ENCODE measurements around the gene SLC4A2. TPM values are rescaled to one million over a fixed set of nuclear protein-coding genes. Genes with fewer than 3 reads are reported as not detected.
A peak's percentile ranks its signal among the peaks of the same experiment; 100 is the strongest.

Gene SLC4A2
- total RNA-seq, 6 experiments from 2014 or later, result 153 to 188 (median 164) TPM

GRCh38 chr7:151032936-151033863 is 26.2 kb upstream of the SLC4A2 start:
- H3K36me3 Mint-ChIP-seq (ENCODE audit: low read depth), result peaks cover 7% of the 10 kb centered on the region
- no peak overlapping the region for H3K4me3 Mint-ChIP-seq
- TF ChIP-seq CTCF (IDR thresholded peaks at IDR 0.05), result peak; percentile 41
- no peak overlapping the region for H3K27ac Mint-ChIP-seq
- H3K27me3 Mint-ChIP-seq (ENCODE audit: insufficient read depth), result no peaks in the 10 kb centered on the region
- peaks cover 21% of the 10 kb centered on the region for H3K4me1 Mint-ChIP-seq (ENCODE audit: low read depth)
- no peaks in the 10 kb centered on the region for H3K9me3 Mint-ChIP-seq
- DNase-seq, result no peak

- peaks cover 23% of the 10 kb centered on the region for H3K4me1 Mint-ChIP-seq (ENCODE audit: low read depth)
- H3K4me3 Mint-ChIP-seq, result no peak overlapping the region
- no peaks in the 10 kb centered on the region for H3K9me3 Mint-ChIP-seq
- H3K36me3 Mint-ChIP-seq (ENCODE audit: low read depth), result peaks cover 4% of the 10 kb centered on the region
- TF ChIP-seq CTCF (IDR thresholded peaks at IDR 0.05), result no peak
- no peaks in the 10 kb centered on the region for H3K27me3 Mint-ChIP-seq (ENCODE audit: insufficient read depth)
- H3K27ac Mint-ChIP-seq, result no peak overlapping the region
- DNase-seq, result no peak
Measured at GRCh38 chr7:151033864-151034249, 25.5 kb upstream of the SLC4A2 start.

- no peaks in the 10 kb centered on the region for H3K36me3 Mint-ChIP-seq (ENCODE audit: low read depth)
- no peak overlapping the region for H3K27ac Mint-ChIP-seq
- H3K9me3 Mint-ChIP-seq, result no peaks in the 10 kb centered on the region
- no peak for DNase-seq
- H3K4me3 Mint-ChIP-seq, result no peak overlapping the region
- TF ChIP-seq CTCF (IDR thresholded peaks at IDR 0.05), result no peak
- H3K27me3 Mint-ChIP-seq (ENCODE audit: insufficient read depth), result no peaks in the 10 kb centered on the region
- peaks cover 23% of the 10 kb centered on the region for H3K4me1 Mint-ChIP-seq (ENCODE audit: low read depth)
Measured at GRCh38 chr7:151034312-151035025, 24.9 kb upstream of the SLC4A2 start.

- Mint-ChIP-seq H3K36me3 (ENCODE audit: low read depth) (no peaks in the 10 kb centered on the region), H3K27me3 (ENCODE audit: insufficient read depth) (no peaks in the 10 kb centered on the region; the same call in 1 of the 2 replicates), H3K9me3 (no peaks in the 10 kb centered on the region), H3K4me1 (ENCODE audit: low read depth) (peaks cover 24% of the 10 kb centered on the region), H3K27ac (no peak overlapping the region), H3K4me3 (no peak overlapping the region)
- no peak for TF ChIP-seq CTCF (IDR thresholded peaks at IDR 0.05)
- no peak for DNase-seq
Measured at GRCh38 chr7:151035026-151035717, 24.2 kb upstream of the SLC4A2 start.

GRCh38 chr7:151035902-151036301 is 23.5 kb upstream of the SLC4A2 start:
- H3K4me1 Mint-ChIP-seq (ENCODE audit: low read depth), result peaks cover 25% of the 10 kb centered on the region
- no peak overlapping the region for H3K27ac Mint-ChIP-seq
- no peak overlapping the region for H3K4me3 Mint-ChIP-seq
- no peaks in the 10 kb centered on the region; the same call in 1 of the 2 replicates for H3K27me3 Mint-ChIP-seq (ENCODE audit: insufficient read depth)
- no peak for TF ChIP-seq CTCF (IDR thresholded peaks at IDR 0.05)
- no peaks in the 10 kb centered on the region for H3K9me3 Mint-ChIP-seq
- H3K36me3 Mint-ChIP-seq (ENCODE audit: low read depth), result no peaks in the 10 kb centered on the region
- no peak for DNase-seq

Data from HFFc6 (cell line).